H9 (cell line): Measurements from ENCODE around the gene PLEKHM1. TPM values are rescaled to one million over a fixed set of nuclear protein-coding genes. Genes with fewer than 3 reads are reported as not detected.

Experiments
- DNase-seq: peaks from one replicate; pipeline ENCODE4 v3.0.0-alpha.2; 2017
- H2AFZ ChIP-seq: one replicate; pipeline ENCODE4 v1.6.1; 2013; ENCODE audit warnings: mild to moderate bottlenecking, low read length, control low read depth, moderate library complexity
- H2AK5ac ChIP-seq: 2 replicates; pipeline ENCODE4 v1.6.1; 2013; ENCODE audit warnings: low read length, control low read depth, mixed read lengths; ENCODE audit not compliant: insufficient read length
- H2BK120ac ChIP-seq: one replicate; pipeline ENCODE4 v1.6.1; 2013; ENCODE audit warnings: low read depth, mild to moderate bottlenecking, low read length, control low read depth, inconsistent platforms; ENCODE audit not compliant: poor library complexity, severe bottlenecking
- H2BK12ac ChIP-seq: 2 replicates; pipeline ENCODE4 v1.6.1; 2013; ENCODE audit warnings: low read length, control low read depth, mixed read lengths, low read depth; ENCODE audit not compliant: insufficient read length
- H2BK15ac ChIP-seq: 2 replicates; pipeline ENCODE4 v1.6.1; 2013; ENCODE audit warnings: low read depth, low read length, control low read depth
- H2BK20ac ChIP-seq: one replicate; pipeline ENCODE4 v1.6.1; 2013; ENCODE audit warnings: low read depth, mild to moderate bottlenecking, low read length, control low read depth, inconsistent platforms; ENCODE audit not compliant: poor library complexity, severe bottlenecking
- H2BK5ac ChIP-seq: 2 replicates; pipeline ENCODE4 v1.6.1; 2013; ENCODE audit warnings: low read length, control low read depth, mixed read lengths; ENCODE audit not compliant: insufficient read length
- H3K14ac ChIP-seq: 2 replicates; pipeline ENCODE4 v1.6.1; 2013; ENCODE audit warnings: low read length, control low read depth; ENCODE audit not compliant: insufficient read depth
- H3K18ac ChIP-seq: 2 replicates; pipeline ENCODE4 v1.6.1; 2013; ENCODE audit warnings: low read depth, mild to moderate bottlenecking, mixed read lengths, low read length, control low read depth; ENCODE audit not compliant: insufficient read length
- H3K23ac ChIP-seq: 2 replicates; pipeline ENCODE4 v1.6.1; 2013; ENCODE audit warnings: low read length, control low read depth, mixed read lengths, low read depth; ENCODE audit not compliant: insufficient read length
- H3K23me2 ChIP-seq: 2 replicates; pipeline ENCODE4 v1.6.1; 2013; ENCODE audit warnings: low read depth, mild to moderate bottlenecking, mixed read lengths, low read length, control low read depth; ENCODE audit not compliant: insufficient read length, poor library complexity, severe bottlenecking
- H3K27ac ChIP-seq: 2 replicates; pipeline ENCODE4 v1.5.1; 2013; ENCODE audit warnings: low read length, control low read depth, mixed read lengths, low read depth; ENCODE audit not compliant: insufficient read length
- H3K27me3 ChIP-seq: 2 replicates; pipeline ENCODE4 v1.6.1; 2013; ENCODE audit warnings: low read length, control low read depth, inconsistent platforms; ENCODE audit not compliant: insufficient read depth
- H3K4ac ChIP-seq: 2 replicates; pipeline ENCODE4 v1.6.1; 2013; ENCODE audit warnings: low read depth, mild to moderate bottlenecking, control low read depth, inconsistent platforms, low read length, moderate library complexity
- H3K4me1 ChIP-seq: 2 replicates; pipeline ENCODE4 v1.6.1; 2013; ENCODE audit warnings: low read length, control low read depth, inconsistent platforms; ENCODE audit not compliant: insufficient read depth
- H3K4me2 ChIP-seq: 2 replicates; pipeline ENCODE4 v1.6.1; 2013; ENCODE audit warnings: low read length, control low read depth, mixed read lengths; ENCODE audit not compliant: insufficient read length, insufficient read depth
- H3K56ac ChIP-seq: 2 replicates; pipeline ENCODE4 v1.6.1; 2013; ENCODE audit warnings: low read depth, mild to moderate bottlenecking, mixed read lengths, low read length, control low read depth; ENCODE audit not compliant: insufficient read length
- H3K79me1 ChIP-seq: 2 replicates; pipeline ENCODE4 v1.6.1; 2013; ENCODE audit warnings: low read depth, mild to moderate bottlenecking, moderate library complexity, low read length, control low read depth, inconsistent platforms; ENCODE audit not compliant: insufficient read depth, poor library complexity, severe bottlenecking
- H3K79me2 ChIP-seq: 2 replicates; pipeline ENCODE4 v1.6.1; 2013; ENCODE audit warnings: low read length, control low read depth, inconsistent platforms; ENCODE audit not compliant: insufficient read depth
- H3K9ac ChIP-seq: 2 replicates; pipeline ENCODE4 v1.6.1; 2013; ENCODE audit warnings: low read length, control low read depth, mixed read lengths; ENCODE audit not compliant: insufficient read length; ENCODE audit errors: extremely low read depth
- H3K9me3 ChIP-seq: one replicate; pipeline ENCODE4 v1.6.1; 2013; ENCODE audit warnings: low read depth, low read length, inconsistent platforms; ENCODE audit not compliant: control insufficient read depth
- H3T11ph ChIP-seq: one replicate; pipeline ENCODE4 v1.6.1; 2013; ENCODE audit warnings: mild to moderate bottlenecking, low read length, control low read depth, inconsistent platforms
- H4K20me1 ChIP-seq: one replicate; pipeline ENCODE4 v1.6.1; 2013; ENCODE audit not compliant: control insufficient read depth, insufficient read length, insufficient read depth
- H4K5ac ChIP-seq: 2 replicates; pipeline ENCODE4 v1.6.1; 2013; ENCODE audit warnings: low read depth, mild to moderate bottlenecking, mixed read lengths, low read length, control low read depth; ENCODE audit not compliant: insufficient read length
- H4K8ac ChIP-seq: replicated peaks from 2 replicates; pipeline ENCODE4 v1.6.1; 2013; ENCODE audit warnings: low read length, control low read depth, mixed read lengths, low read depth; ENCODE audit not compliant: insufficient read length
- H4K91ac ChIP-seq: 2 replicates; pipeline ENCODE4 v1.6.1; 2013; ENCODE audit warnings: low read depth, mild to moderate bottlenecking, moderate library complexity, mixed read lengths, low read length, control low read depth; ENCODE audit not compliant: insufficient read length
- H3K27ac Mint-ChIP-seq, 3 experiments: 2 replicates in 2 of 3; 3 replicates in 1 of 3; pipeline ENCODE4 v1.8.0; 2020 to 2021; ENCODE audit warnings: mixed read lengths in 3 of 3, mild to moderate bottlenecking in 1 of 3, moderate library complexity in 1 of 3
- H3K27me3 Mint-ChIP-seq: 2 replicates; pipeline ENCODE4 v1.8.0; 2021; ENCODE audit warnings: low read depth, mild to moderate bottlenecking, moderate library complexity, mixed read lengths
- H3K36me3 Mint-ChIP-seq, 3 experiments: 2 replicates in 2 of 3; 3 replicates in 1 of 3; pipeline ENCODE4 v1.8.0; 2020 to 2021; ENCODE audit warnings: low read depth in 3 of 3, mixed read lengths in 3 of 3; ENCODE audit not compliant: insufficient read depth in 1 of 3
- H3K4me1 Mint-ChIP-seq, 2 experiments: 2 replicates each; pipeline ENCODE4 v1.8.0; 2020; ENCODE audit warnings: mixed read lengths in 2 of 2
- H3K4me3 Mint-ChIP-seq, 2 experiments: 2 replicates in 1 of 2; 3 replicates in 1 of 2; pipeline ENCODE4 v1.8.0; 2020 to 2021; ENCODE audit warnings: mild to moderate bottlenecking in 2 of 2, mixed read lengths in 2 of 2, moderate library complexity in 1 of 2
- H3K9me3 Mint-ChIP-seq, 2 experiments: 2 replicates in 1 of 2; 3 replicates in 1 of 2; pipeline ENCODE4 v1.8.0; 2020; ENCODE audit warnings: mild to moderate bottlenecking in 2 of 2, mixed read lengths in 2 of 2, moderate library complexity in 1 of 2
- WGBS: extraction: QIAGEN DNeasy Blood & Tissue Kit; methylation state at CpG from one replicate; pipeline ENCODE4 v1.1.7; 2013; ENCODE audit warnings: missing lambda C conversion rate, low lambda C conversion rate, mixed read lengths; ENCODE audit not compliant: insufficient read length; ENCODE audit errors: extremely low coverage; 5-methylcytosine and 5-hydroxymethylcytosine counted together
- total RNA-seq: library from RNA; stranded (reverse); gene quantifications from 2 replicates; pipeline ENCODE4 v1.2.1, GENCODE V29; 2021
- TF ChIP-seq, protein P1 (sequence below): fragments of 200-600 bp; sonication (generic); conservative IDR thresholded peaks from 3 replicates; pipeline ENCODE4 v1.8.0; 2021; ENCODE audit warnings: antibody characterized with exemption, mild to moderate bottlenecking

The PLEKHM1 gene
- total RNA-seq, 1 experiment from 2014 or later = 20.7 TPM

DNA sequence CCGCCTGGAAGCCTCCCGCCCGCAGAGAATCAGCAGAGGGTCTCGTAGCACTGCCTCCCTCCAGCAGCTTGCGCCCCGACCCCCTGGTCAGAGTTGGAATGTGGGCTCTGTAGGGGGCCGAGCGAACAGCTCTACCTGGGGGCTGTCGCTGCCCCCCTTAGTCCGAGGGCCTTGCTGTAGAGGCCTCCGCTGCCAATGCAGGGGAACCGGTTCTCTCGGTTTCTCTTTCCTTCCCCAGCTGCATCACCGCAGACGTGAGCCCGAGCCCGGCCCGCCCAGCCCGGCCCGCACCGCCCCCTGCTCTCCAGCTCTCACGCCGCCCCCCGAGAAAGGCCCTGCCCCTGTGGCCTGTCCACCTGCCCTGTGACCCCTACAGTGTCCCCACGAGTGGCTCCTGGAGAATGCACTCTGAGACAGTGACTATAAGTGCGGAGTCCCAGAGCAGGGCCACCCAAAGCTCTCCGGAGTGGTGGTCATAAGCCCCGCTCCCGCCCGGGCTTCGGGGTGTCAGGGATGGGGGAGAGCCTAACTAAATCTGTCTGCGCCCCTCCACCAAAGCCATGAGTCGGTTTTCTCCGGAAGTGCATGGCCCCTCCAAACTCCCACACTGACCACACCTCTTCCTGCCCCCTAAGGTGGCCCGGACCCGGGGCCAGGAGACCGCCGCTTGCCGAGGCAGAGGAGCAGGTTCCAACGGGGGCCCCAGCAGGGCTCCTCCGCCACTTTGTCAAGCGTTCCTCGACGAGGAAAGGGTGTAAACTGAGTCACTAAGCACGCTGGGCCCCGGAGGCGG lies 59.6 kb downstream of the PLEKHM1 start:
- Histone ChIP-seq H3K9ac (no peak overlapping the region), H3K9me3 (no peaks in the 10 kb centered on the region), H3K23me2 (peaks cover 22% of the 10 kb centered on the region), H4K91ac (no peak overlapping the region), H3K56ac (no peak overlapping the region), H2BK20ac (no peak overlapping the region), H4K8ac (no peak overlapping the region), H2BK15ac (no peak overlapping the region), H4K20me1 (no peaks in the 10 kb centered on the region), H4K5ac (no peak overlapping the region), H3K4me2 (peak overlapping the region; percentile 56), H3K23ac (no peak overlapping the region), H2BK5ac (no peak overlapping the region), H2AFZ (no peak overlapping the region), H3K79me1 (no peaks in the 10 kb centered on the region), H2AK5ac (no peak overlapping the region), H2BK120ac (no peak overlapping the region), H3K27ac (no peak overlapping the region), H3T11ph (no peak overlapping the region), H3K4ac (no peak overlapping the region), H2BK12ac (no peak overlapping the region), H3K4me1 (no peaks in the 10 kb centered on the region), H3K79me2 (no peaks in the 10 kb centered on the region), H3K18ac (peak overlapping the region; percentile 44), H3K14ac (no peak overlapping the region), H3K27me3 (peaks cover 19% of the 10 kb centered on the region; the same call in 1 of the 2 replicates)
- Mint-ChIP-seq H3K4me3 (peak overlapping the region; percentile 72 to 82), H3K36me3 (no peaks in the 10 kb centered on the region; a peak in 2 of 7 replicates), H3K27ac (no peak overlapping the region), H3K27me3 (peaks cover 72% of the 10 kb centered on the region), H3K9me3 (peaks cover 3 to 7% of the 10 kb centered on the region in 2 experiments; a peak in 4 of 5 replicates), H3K4me1 (peaks cover 21 to 30% of the 10 kb centered on the region in 2 experiments)
- WGBS = no CpG with 5 or more reads among the region's 47 CpGs
- TF ChIP-seq, protein P1, sequence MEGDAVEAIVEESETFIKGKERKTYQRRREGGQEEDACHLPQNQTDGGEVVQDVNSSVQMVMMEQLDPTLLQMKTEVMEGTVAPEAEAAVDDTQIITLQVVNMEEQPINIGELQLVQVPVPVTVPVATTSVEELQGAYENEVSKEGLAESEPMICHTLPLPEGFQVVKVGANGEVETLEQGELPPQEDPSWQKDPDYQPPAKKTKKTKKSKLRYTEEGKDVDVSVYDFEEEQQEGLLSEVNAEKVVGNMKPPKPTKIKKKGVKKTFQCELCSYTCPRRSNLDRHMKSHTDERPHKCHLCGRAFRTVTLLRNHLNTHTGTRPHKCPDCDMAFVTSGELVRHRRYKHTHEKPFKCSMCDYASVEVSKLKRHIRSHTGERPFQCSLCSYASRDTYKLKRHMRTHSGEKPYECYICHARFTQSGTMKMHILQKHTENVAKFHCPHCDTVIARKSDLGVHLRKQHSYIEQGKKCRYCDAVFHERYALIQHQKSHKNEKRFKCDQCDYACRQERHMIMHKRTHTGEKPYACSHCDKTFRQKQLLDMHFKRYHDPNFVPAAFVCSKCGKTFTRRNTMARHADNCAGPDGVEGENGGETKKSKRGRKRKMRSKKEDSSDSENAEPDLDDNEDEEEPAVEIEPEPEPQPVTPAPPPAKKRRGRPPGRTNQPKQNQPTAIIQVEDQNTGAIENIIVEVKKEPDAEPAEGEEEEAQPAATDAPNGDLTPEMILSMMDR = no peak
- DNase-seq = peak; percentile 89
